Activated CD8-positive, alpha-beta memory T cell treated with anti-CD3 and anti-CD28 coated beads, Interleukin-2, amount 50 U/mL, for 1 hour (primary cell): ENCODE measurements around the gene MYF5.
"Not testable (repeated sequence)": the region's sequence is repeated elsewhere in the genome, so short reads cannot be mapped to it uniquely, and the experiment has no call there.

Source experiments
- DNase-seq: peaks from one replicate; pipeline ENCODE4 v3.0.0-alpha.2; 2020; ENCODE audit errors: extremely low read depth

Gene MYF5

GRCh38 chr12:80716696-80717469 lies at the start of gene MYF5:
Gene MYF5 (plus strand): TSS chr12:80716912. CDS start chr12:80717064, 152 bp downstream.
- DNase-seq: no peak

- no peak for DNase-seq
Measured at GRCh38 chr12:80670214-80670613, 46.5 kb upstream of the MYF5 start.

- not testable (repeated sequence) for DNase-seq
Measured at GRCh38 chr12:80676042-80676636, 40.6 kb upstream of the MYF5 start.

GRCh38 chr12:80676856-80677255 lies 39.9 kb upstream of the MYF5 start:
- no peak for DNase-seq

- DNase-seq: no peak
Measured at GRCh38 chr12:80677994-80678393, 38.7 kb upstream of the MYF5 start.

- DNase-seq: no peak
Measured at GRCh38 chr12:80679346-80680131, 37.2 kb upstream of the MYF5 start.

- no peak for DNase-seq
Measured at GRCh38 chr12:80681287-80681686, 35.4 kb upstream of the MYF5 start.

- DNase-seq: no peak
Measured at GRCh38 chr12:80681786-80682185, 34.9 kb upstream of the MYF5 start.

GRCh38 chr12:80684077-80684495 lies 32.6 kb upstream of the MYF5 start:
- no peak for DNase-seq

- no peak for DNase-seq
Measured at GRCh38 chr12:80690090-80690489, 26.6 kb upstream of the MYF5 start.

GRCh38 chr12:80690513-80690912 lies 26.2 kb upstream of the MYF5 start:
- no peak for DNase-seq

GRCh38 chr12:80692114-80692513 lies 24.6 kb upstream of the MYF5 start:
- no peak for DNase-seq

- DNase-seq: no peak
Measured at GRCh38 chr12:80697270-80697887, 19.3 kb upstream of the MYF5 start.

- DNase-seq: no peak
Measured at GRCh38 chr12:80698256-80698655, 18.5 kb upstream of the MYF5 start.

GRCh38 chr12:80698847-80699542 lies 17.7 kb upstream of the MYF5 start:
- no peak for DNase-seq

- DNase-seq: no peak
Measured at GRCh38 chr12:80700327-80700726, 16.4 kb upstream of the MYF5 start.

GRCh38 chr12:80701388-80701787 lies 15.3 kb upstream of the MYF5 start:
- DNase-seq: no peak

GRCh38 chr12:80702889-80703805 lies 13.6 kb upstream of the MYF5 start:
- DNase-seq: no peak

- DNase-seq: no peak
Measured at GRCh38 chr12:80704420-80704819, 12.3 kb upstream of the MYF5 start.

GRCh38 chr12:80707126-80707829 lies 9.4 kb upstream of the MYF5 start, which contains the start of gene MYF6:
Gene MYF6 (plus strand): TSS chr12:80707634. CDS start chr12:80707720, 86 bp downstream.
- DNase-seq: no peak
